GM20431 (cell line): ENCODE data around the gene MIPEP.
"Not testable (repeated sequence)": the region's sequence is repeated elsewhere in the genome, so short reads cannot be mapped to it uniquely, and the experiment has no call there.

Experiments
- in situ Hi-C: fragments of 300-500 bp; cut with MseI, MboI; formaldehyde crosslinking; loops from one replicate; pipeline ENCODE4 v1.15.0; 2020; ENCODE audit warnings: low sequenced_read_pairs; ENCODE audit not compliant: unreplicated experiment

MIPEP gene

DNA sequence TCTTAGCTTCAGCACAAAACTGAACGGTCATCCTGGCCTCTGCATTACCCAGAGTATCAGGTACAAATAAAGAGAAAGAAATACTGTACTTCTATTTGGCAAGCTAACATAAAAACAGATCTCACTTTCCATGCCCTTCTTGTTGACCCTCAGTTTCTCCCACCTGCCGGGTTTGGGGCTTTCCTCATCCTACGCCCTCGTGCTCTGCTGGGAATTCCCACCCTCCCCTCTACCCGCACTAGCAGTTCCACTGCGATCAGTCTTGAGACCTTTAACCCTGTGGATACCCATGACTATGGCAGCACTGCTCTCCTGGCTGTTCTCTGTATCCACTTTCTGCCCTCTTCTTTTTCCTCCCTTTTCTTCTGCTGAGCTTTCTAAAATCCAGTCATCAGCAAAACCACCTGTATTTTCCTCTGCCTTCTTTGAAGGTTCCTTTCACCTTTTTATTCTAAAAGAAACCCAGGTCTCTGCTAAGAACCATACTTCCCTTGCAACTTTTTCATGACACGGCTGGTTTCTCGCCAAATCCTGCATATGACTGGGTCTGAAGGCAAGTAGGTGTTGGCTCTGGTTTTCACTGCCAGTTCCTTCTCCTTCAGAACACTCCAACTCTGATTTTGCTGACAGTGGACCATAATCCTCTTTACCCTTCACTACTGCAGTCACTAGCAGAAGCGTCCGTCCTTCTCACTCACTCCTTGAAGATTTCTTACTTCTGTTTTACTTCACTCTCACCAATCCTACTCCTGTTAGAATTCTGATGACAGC, 99.4 kb downstream of the MIPEP start:
- in situ Hi-C loops = no loop called here

DNA sequence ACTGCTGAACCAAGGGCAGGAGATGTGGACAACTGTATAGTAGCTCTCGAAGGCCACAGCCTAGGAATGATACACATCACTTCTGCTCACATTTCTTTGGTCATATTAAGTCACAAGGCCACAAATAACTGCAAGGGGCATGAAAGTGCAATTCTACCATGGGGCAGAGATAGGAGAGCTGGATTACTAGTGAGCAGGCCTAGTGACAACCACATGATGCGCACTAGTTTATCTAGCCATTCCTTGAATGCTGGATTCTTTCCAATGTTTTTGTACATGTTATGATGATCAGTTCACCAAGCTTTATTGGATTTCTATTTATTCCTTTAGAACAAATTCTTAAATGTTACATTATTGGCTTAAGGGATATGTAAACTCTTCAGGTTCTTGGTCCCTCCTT, 100.7 kb downstream of the MIPEP start:
- in situ Hi-C loops = no loop called here

DNA sequence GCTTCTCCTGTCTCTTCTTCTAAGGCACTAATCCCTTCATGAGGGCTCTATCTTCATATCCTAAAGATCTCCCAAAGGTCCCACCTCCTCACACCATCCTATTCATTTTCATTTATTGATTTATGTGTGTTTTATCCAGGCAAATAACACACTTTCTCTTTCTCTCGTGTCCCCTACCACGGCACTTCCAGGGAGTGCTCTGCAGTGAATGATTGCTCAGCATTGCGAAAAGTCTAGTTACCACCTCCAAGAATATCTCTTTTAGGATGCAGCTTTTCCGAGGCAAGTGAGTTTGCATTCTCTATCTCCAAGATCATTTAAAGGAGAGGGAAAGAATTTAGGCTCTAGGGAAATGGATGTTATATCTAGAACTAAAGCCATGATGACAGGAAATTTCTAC, 101.7 kb downstream of the MIPEP start:
- in situ Hi-C loops = no loop called here

DNA sequence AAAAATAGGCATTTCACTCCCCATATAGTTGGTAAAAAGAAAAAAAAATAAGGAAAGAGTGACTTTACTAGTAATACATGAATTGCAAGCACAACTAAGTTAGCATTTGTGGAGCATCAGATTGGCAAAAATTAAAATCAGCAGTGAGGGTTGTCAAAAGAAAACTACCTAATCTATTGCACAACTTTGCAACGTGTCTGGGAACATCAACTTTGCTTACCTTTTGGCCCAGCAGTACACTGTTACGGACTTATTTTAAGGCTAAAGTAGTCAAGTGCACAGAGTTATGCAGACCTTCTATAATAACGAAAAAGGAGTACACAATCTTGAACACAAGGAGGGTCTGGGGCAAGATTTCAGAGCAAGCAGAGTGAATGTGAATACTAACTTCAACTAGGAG, 102.6 kb downstream of the MIPEP start:
- in situ Hi-C loops = no loop called here

DNA sequence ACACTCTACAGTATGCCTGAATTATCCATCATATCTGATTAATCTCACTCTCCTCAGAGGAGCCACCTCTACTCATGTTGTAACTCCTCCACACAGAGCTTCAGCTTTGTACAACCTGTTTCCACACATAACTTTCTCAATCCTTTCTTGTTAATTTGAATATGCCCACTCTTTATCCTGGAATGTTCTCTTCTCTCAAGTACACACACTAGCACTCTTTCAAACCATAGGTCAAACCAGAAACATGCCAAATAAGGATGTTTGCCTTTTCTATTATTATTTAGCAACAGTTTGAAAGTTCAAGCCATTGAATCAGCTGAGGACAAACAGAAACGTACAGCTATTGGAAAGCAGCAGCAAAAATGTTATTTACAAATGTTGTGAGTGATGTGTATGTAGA, 110.3 kb downstream of the MIPEP start:
- in situ Hi-C loops = no loop called here

DNA sequence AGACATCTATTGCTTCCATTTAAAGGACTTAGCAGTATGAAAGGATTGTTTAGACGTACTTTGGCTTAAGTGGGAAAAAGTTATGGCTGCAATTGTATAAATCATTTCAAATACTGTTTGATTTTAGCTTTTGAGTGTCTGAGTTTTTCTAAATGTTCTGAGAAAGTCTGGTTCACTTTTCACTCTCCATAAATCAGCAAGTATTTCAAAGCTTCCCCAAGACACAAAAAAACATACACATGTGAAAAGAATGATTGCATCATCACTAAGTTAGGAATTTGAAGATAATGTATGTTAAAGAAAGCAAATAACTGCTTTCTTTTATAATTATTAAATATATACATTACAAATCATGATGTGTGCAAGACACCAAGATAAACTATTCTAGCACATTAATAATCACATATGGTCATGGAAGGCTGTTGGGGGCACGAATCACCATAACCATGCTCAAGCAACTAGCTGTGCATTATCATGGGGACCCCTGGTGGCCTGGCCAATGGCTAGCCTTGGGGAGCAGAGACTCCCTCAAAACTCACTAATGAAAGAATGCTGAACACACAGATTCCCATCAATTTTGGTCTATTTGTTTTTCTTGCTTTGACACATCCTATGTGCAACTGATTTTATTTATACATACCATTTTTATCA, 111.1 kb downstream of the MIPEP start:
- in situ Hi-C loops = no loop called here

DNA sequence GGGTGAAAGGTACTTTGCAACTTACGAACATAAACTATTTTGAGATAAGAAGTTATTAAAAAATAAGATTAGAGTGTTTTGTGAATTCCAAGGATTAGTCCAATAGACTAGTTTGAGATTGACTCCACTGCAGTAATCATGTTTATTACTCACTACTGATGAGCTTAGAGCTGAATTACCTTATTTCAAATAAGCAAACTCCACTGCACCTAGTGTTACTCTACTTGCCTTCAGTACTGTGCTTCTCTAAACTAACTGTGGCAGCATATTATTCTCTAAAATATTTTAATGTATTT, 111.7 kb downstream of the MIPEP start:
- in situ Hi-C loops = no loop called here

DNA sequence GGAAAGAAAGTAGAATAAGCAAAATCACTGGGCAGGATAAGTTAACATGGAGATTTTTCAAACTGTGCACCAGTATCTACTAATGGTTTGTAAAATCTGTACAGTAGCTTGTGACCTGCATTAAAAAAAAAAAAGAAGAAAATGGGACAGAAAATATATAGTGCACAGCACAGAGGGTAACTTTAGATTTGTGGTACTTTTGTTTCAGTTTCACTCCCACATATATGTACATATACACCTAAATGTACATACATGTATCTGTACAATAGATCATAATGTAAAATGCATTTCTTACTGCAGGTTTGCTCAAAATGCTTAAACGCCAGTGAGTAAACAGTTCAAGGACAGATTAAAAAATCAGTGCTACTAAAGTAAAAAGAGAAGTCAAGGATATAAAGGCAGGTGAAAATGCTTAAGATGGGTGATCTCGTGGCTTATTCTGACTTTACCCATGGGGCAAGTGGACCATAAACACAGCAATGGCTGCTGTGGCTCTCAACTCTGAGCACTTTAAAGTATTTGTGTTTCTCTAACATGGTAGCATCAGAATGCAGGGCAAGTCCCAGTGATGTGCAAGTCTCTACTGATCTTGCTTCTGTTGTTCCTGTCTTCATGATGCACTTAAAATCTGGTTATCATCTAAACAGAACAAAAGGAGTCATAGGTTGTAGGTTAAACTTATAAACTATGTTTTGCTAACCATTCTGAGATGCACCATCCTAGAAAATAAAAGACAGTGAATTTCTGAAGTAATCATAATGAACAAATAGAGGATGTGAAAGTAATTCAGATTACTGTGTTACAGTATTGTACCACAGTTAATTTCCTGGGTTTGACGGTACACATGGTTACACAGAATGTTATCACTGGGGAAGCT, 112.3 kb downstream of the MIPEP start:
- in situ Hi-C loops = no loop called here

DNA sequence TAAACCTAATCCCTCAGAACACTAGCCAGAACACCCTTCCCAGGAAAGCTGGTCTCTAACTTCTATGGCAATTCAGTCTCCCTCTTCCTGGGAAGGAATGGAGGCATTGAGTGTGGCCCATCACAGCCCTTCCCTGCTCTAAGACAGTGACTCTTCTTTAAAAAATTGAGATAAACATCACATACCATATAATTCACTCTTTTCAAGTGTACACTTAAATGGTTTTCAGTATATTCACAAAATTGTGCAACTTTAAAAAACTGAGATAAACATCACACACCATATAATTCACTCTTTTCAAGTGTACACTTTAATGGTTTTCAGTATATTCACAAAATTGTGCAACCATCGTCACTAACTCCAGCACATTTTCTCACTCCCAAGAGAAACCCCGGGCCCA, 116.5 kb downstream of the MIPEP start:
- in situ Hi-C loops = no loop called here

DNA sequence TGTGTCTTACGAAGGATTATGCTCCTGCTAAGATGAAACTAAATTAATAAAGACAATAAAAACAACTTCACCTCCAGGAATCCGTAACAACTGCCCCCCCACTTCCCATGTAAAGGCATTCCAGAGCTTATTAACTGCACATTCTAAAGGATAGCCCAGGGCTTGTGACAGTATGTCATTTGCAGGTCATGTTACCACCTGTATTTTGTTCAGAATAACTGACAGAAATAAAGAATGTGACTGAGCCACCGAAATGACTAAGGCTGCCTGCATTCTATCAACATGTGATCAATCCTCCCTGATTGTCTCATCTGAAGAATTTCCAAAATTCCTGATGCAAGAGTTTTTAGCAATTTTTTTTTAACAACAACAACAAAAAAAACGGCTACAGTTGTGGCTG, 117.2 kb downstream of the MIPEP start:
- in situ Hi-C loops = no loop called here

DNA sequence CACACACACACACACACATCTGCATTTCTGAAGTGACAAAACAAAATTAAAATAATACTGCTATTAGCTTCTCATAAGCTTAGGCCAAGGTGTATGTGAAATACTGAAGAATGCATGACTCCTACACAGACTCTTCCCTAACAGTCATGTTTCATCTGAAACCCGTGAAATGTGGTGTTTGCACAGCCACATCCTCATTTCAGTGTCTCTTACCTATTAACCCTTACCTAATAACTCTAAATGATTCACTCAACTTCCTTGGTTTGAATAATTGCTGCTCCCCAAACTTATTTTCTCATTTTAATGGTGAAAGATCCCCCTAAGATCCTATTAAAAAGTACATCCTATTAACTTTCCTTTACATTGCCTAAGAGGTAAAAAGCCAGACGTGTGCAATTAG, 117.6 kb downstream of the MIPEP start:
- in situ Hi-C loops = no loop called here

DNA sequence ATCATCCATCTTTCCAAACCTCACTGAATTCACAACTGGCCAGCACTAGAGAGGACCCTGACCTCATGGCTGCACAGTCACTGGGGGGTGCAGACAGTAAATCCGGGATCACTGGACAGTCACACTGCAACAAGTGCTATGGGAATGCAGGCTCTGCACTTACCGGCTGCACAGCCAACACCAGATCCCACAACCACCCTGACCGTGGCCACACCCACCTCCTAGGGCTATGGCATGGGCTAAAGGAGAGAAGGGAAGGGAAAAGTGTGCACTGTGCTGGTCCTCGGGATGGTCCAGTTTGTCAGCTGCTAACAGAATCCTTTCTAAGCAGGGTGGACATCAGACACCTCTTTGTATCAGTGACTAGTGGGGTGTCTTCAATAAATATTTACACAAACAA, 118.2 kb downstream of the MIPEP start:
- in situ Hi-C loops = no loop called here

DNA sequence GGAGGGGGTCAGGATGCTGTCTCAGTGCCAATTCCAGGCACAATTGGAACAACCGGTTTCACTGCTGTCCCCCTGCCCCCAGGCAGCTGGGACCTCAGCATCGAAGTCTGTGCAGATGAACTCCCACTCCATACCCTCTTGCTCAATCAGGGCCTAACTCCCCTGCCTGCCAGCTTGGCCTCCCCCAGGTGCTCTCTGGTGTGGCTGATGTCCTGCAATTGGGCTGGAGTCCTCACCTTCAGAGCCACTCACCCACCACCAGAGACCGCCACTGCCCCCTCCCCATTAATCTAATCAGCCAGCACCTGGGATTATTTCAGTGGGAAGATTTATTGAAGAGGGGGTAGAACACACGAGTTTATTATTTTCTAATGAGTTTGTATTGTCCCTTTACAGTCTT, 118.8 kb downstream of the MIPEP start:
- in situ Hi-C loops = no loop called here

DNA sequence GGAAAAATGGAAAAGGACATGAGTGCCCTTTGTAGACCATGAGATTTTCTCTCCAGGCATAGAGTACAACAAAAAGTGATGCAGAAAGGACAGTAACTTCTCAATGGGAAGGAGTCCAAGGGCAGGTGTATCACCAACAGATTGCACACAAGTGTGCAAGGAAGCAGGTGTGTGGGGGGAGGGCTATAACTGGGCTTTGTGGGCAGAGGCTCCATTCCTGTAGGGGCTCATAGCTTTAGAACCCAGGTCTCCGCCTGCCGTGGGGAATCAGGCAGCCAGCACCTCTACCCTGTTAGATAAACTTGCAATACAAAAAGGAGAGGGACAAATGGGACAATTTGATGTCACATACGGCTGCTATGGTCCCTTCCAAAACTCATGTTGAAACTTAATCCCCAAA, 119.8 kb downstream of the MIPEP start:
- in situ Hi-C loops = no loop called here

DNA sequence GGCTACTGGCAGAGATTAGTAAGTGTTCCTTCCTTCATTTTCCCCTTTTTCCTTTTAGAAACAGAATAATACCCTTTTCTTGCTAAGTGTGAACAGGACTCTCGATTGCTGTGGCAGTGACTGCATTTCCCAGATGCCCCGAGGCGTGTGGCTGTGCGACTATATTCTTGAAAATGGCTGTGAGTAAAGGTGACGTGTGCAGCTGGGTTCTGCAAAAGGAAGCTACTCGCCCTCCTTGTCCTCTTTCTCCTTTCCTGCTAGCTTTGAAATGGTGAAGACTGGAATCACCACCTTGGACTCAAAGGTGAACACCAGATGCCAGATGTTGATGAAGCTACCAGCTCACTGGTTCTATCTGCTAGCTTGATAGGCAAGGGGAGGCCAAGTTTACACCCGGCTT, 121.4 kb downstream of the MIPEP start:
- in situ Hi-C loops = no loop called here

DNA sequence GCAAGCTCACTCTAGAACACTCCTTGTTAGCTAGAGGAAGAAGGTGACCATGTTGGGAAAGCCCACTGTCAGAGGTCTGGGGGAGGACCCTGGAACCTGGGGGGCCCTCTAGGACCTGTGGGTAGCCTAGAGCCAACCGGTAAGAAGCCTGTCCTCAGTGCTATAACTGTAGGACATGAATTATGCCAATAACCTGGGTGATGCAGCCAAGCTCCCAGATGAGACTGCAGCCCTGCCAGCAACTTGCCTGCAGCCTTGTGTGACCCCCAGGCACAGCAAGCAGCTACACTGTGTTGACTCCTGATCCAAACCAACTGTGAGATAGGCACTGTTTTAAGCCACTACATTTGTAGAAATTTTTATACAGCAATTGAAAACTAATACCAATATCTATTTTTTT, 122.3 kb downstream of the MIPEP start:
- in situ Hi-C loops = no loop called here

DNA sequence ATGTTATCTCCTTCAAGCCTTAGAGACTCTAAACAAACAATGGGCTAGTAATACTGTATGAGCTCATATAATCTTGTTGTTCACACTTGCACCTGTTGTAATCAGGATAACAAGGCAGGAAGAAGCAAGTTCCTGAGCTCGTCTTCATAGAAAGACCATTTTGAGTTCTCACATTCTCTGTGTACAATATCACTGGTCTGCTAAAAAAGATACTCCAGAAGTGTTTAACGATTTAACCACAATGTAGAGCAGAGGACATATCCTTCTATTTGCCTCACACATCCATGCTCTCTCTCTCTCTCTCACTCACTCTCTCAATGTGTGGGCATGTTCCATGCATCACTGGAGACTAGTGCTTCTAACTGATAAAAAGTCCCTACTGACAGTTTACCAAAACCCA, 122.9 kb downstream of the MIPEP start:
- in situ Hi-C loops = no loop called here

DNA sequence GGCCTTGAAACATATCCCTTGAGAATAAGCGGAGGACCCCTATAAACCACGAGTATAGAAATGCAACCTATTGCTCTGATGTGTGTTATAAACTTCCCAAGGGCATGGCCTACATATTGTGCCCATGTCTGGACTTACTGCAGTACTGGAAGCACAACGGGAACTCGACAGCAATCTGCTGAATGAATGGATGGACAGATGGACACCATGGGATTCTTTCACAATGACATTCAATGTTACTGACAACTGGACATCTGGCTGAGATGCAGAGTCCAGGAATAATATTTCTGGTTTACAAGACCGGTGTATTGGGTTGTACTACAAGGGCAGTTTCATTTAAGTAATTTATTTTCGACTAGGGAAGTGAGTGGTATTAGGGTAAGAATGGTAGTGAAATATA, 123.7 kb downstream of the MIPEP start:
- in situ Hi-C loops = no loop called here

DNA sequence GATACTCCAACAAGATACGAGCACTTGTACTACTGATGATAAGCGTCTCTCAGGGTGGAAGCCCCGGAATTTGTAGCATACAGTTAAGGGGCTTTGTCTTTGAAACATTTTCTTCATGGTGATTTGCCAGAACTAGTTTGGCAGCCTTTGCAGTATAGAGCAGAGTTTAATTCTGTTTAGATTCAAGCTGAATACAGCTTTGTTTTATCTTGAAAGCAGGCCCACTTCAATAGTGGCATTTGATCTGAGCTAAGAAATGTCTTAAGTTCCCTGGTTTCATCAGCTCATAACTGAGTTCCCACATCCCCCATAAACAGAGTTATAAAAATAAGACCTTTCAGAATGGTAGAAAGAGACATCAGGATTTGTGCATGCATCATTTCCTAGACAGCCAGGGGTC, 125.9 kb downstream of the MIPEP start:
- in situ Hi-C loops = no loop called here

DNA sequence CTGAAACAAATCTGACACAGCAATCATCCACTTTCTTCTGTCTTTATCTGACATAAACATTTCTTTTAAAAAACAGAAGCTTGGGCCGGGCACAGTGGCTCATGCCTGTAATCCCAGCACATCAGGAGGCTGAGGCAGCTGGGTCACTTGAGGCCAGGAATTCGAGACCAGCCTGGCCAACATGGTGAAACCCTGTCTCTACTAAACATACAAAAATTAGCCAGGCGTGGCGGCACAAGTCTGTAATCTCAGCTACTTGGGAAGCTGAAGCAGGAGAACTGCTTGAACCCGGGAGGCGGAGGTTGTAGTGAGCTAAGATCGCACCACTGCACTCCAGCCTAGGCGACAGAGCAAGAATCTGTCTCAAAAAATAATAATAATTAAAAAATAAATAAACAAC, 127.4 kb downstream of the MIPEP start:
- in situ Hi-C loops = not testable (repeated sequence)

DNA sequence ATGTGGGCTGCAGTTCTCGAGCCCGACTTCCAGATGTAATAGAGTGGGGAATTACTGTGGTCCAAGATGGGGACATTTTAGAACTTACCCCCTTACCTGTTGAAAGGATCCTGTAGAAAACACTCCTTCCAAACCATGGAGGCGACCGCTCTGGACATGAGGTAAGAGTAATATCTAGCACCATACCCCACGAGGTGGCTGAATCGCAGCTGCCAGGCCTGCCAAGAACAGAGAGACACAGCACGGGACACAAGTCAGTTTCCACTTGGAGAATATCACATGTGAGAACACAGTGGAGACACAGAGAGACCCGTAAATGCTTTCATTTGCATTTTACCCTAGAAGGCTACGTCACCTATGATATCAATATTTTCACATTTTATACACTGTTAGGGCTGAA, 129.2 kb downstream of the MIPEP start:
- in situ Hi-C loops = no loop called here
